Measurements from ENCODE around the gene GPR158. TPM values are rescaled to one million over a fixed set of nuclear protein-coding genes. Genes with fewer than 3 reads are reported as not detected.

GPR158 gene
- total RNA-seq, 1 donor from 2014 or later, result 0.34 TPM

Other genes with a start within 250 kb of the GPR158 start
- gene PRTFDC1, start 222.4 kb upstream of the GPR158 start, total RNA-seq, result 0.11 and 0.25 TPM in 2 replicates
- gene ENKUR, start 158.8 kb upstream of the GPR158 start, total RNA-seq, result not detected in 2 replicates
- gene THNSL1, start 158.4 kb upstream of the GPR158 start, total RNA-seq, result 3.1 TPM in 2 replicates

Data from activated T-helper 2 cell treated with anti-CD3 and anti-CD28 coated beads, Interferon-gamma antibody, Interleukin-2, Interleukin-4, amounts not matched to agents 10 μg/mL and 5 μg/mL and 100 μg/mL, durations not matched to agents 14 hours and 24 hours and 36 hours (primary cell).